Gastrocnemius medialis (tissue), 4 donors: ENCODE measurements around the gene ARHGAP35. TPM values are rescaled to one million over a fixed set of nuclear protein-coding genes. Genes with fewer than 3 reads are reported as not detected.

Source experiments
- ATAC-seq, 2 donors: fragments of 150-250 bp; one replicate each; pipeline ENCODE4 v1.9.1; 2016
- DNase-seq, 2 donors: peaks; one replicate each; pipeline ENCODE4 v3.0.0-alpha.2; 2019
- H3K27ac ChIP-seq, 4 donors: fragments of 200-600 bp; sonication (generic); 1 replicate in 1 of 4; 2 replicates in 3 of 4; pipeline ENCODE4 v1.5.1; 2016 to 2018; ENCODE audit warnings: mild to moderate bottlenecking in 2 of 4, moderate library complexity in 1 of 4
- H3K27me3 ChIP-seq, 3 donors: fragments of 200-600 bp; sonication (generic) in 2 of 3; 1 replicate in 1 of 3; 2 replicates in 2 of 3; pipeline versions ENCODE4 v1.5.1 to v1.6.0; 2016 to 2019; ENCODE audit warnings: mild to moderate bottlenecking in 1 of 3, moderate library complexity in 1 of 3
- H3K36me3 ChIP-seq, 2 donors: fragments of 200-600 bp; sonication (generic) in 1 of 2; one replicate each; pipeline ENCODE4 v1.5.1; 2017 to 2018
- H3K4me1 ChIP-seq, 2 donors: fragments of 200-600 bp; sonication (generic) in 1 of 2; one replicate each; pipeline ENCODE4 v1.5.1; 2016 to 2017; ENCODE audit warnings: mild to moderate bottlenecking in 2 of 2
- H3K4me3 ChIP-seq, 4 donors: fragments of 200-600 bp; sonication (generic) in 3 of 4; 1 replicate in 1 of 4; 2 replicates in 3 of 4; pipeline ENCODE4 v1.5.1; 2016 to 2019; ENCODE audit warnings: mild to moderate bottlenecking in 2 of 4
- H3K9me3 ChIP-seq, 3 donors: fragments of 200-600 bp; sonication (generic) in 2 of 3; 1 replicate in 1 of 3; 2 replicates in 2 of 3; pipeline ENCODE4 v1.5.1; 2016 to 2019
- POLR2A ChIP-seq, 2 donors: fragments of 450-650 bp; IDR thresholded peaks; one replicate each; pipeline ENCODE4 v1.6.1; 2017; ENCODE audit warnings: antibody characterized with exemption in 2 of 2, mild to moderate bottlenecking in 2 of 2, moderate library complexity in 2 of 2
- in situ Hi-C, 4 donors: fragments of 200-750 bp; cut with MboI; loops; one replicate each; pipeline versions ENCODE4 v1.15.0 to v1.8.0; 2017; ENCODE audit warnings: low sequenced_read_pairs in 4 of 4
- intact Hi-C: fragments of 100-400 bp; cut with DNase I; formaldehyde crosslinking; loops from one replicate; pipeline ENCODE4 v1.15.1; 2023; ENCODE audit warnings: low total_unique reads
- total RNA-seq, 4 donors: library from RNA; depleted of rRNA; stranded (reverse); fragments of >200 nt; gene quantifications; one replicate each; pipeline versions ENCODE4 v1.1.0 to v1.2.3, GENCODE V29; 2016
- TF ChIP-seq, protein P1 (sequence below), 5 experiments: fragments of 450-650 bp in 3 of 5; fragments of 200-600 bp in 2 of 5; sonication (generic) in 2 of 5; IDR thresholded peaks in 4 of 5; conservative IDR thresholded peaks in 1 of 5; 1 replicate in 4 of 5; 2 replicates in 1 of 5; pipeline ENCODE4 v1.5.1; 2016 to 2019; ENCODE audit warnings: antibody characterized with exemption in 5 of 5, mild to moderate bottlenecking in 3 of 5, moderate library complexity in 3 of 5

Gene ARHGAP35
- total RNA-seq, 4 donors from 2014 or later: 16.1 to 43.6 (median 32.7) TPM

DNA sequence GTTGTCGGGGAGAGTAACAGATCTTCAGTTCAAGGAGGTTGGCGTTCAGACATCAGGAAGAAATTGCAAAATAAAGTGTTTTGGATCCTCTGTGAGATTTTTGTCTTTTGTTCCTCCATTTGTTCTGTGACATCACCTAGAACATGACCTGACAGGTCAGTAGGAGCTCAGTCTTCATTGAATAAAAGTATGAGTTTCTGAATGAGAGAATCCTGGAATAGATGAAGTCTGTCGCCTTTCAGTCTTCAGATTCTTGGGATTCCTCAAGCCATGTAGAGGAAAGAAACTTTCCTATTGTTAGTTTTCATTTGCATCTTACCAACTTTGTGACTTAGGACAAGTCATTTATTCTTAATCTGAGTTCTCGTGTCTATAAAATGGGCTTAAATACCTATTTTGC, 14.4 kb downstream of the ARHGAP35 start:
- Histone ChIP-seq H3K9me3 (no peaks in the 10 kb centered on the region), H3K27me3 (no peaks in the 10 kb centered on the region), H3K4me3 (no peak overlapping the region), H3K36me3 (no peaks in the 10 kb centered on the region), H3K4me1 (peaks cover 6 to 14% of the 10 kb centered on the region in 2 donors), H3K27ac (no peak overlapping the region)
- DNase-seq (no peak), ATAC-seq (no peak)
- in situ Hi-C loops: no loop called here
- intact Hi-C loops: no loop called here
- no peak for TF ChIP-seq POLR2A (IDR thresholded peaks at IDR 0.05)

DNA sequence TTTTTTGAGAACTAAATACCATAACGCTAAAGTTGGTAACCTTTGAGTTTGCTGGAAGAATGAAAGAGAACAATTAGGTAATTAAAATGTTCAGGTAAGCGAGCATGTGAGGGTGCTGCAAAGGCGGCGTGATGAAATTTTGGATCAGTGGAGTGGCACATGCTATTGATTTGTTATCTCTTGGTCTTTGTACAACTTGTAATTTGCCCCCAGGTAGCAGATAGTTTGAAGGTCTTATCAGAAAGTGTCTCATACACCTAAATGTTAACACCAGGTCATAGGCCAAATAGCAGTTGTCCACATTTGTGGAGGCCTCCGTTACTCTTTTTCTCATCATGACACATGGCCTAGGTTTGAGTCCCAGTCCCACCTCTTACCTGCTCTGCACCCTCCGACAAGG, 14.9 kb downstream of the ARHGAP35 start:
- H3K4me1 ChIP-seq: peaks cover 6 to 14% of the 10 kb centered on the region in 2 donors
- in situ Hi-C loops (no loop called here), intact Hi-C loops (no loop called here)
- H3K27ac ChIP-seq: no peak overlapping the region
- no peaks in the 10 kb centered on the region for H3K36me3 ChIP-seq
- ATAC-seq (no peak), DNase-seq (no peak)
- no peaks in the 10 kb centered on the region for H3K9me3 ChIP-seq
- no peaks in the 10 kb centered on the region for H3K27me3 ChIP-seq
- no peak overlapping the region for H3K4me3 ChIP-seq
- TF ChIP-seq, protein P1, sequence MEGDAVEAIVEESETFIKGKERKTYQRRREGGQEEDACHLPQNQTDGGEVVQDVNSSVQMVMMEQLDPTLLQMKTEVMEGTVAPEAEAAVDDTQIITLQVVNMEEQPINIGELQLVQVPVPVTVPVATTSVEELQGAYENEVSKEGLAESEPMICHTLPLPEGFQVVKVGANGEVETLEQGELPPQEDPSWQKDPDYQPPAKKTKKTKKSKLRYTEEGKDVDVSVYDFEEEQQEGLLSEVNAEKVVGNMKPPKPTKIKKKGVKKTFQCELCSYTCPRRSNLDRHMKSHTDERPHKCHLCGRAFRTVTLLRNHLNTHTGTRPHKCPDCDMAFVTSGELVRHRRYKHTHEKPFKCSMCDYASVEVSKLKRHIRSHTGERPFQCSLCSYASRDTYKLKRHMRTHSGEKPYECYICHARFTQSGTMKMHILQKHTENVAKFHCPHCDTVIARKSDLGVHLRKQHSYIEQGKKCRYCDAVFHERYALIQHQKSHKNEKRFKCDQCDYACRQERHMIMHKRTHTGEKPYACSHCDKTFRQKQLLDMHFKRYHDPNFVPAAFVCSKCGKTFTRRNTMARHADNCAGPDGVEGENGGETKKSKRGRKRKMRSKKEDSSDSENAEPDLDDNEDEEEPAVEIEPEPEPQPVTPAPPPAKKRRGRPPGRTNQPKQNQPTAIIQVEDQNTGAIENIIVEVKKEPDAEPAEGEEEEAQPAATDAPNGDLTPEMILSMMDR (IDR thresholded peaks at IDR 0.05 in 4 of 5, conservative IDR thresholded peaks at IDR 0.05 in 1 of 5): no peak
- TF ChIP-seq POLR2A (IDR thresholded peaks at IDR 0.05): no peak

DNA sequence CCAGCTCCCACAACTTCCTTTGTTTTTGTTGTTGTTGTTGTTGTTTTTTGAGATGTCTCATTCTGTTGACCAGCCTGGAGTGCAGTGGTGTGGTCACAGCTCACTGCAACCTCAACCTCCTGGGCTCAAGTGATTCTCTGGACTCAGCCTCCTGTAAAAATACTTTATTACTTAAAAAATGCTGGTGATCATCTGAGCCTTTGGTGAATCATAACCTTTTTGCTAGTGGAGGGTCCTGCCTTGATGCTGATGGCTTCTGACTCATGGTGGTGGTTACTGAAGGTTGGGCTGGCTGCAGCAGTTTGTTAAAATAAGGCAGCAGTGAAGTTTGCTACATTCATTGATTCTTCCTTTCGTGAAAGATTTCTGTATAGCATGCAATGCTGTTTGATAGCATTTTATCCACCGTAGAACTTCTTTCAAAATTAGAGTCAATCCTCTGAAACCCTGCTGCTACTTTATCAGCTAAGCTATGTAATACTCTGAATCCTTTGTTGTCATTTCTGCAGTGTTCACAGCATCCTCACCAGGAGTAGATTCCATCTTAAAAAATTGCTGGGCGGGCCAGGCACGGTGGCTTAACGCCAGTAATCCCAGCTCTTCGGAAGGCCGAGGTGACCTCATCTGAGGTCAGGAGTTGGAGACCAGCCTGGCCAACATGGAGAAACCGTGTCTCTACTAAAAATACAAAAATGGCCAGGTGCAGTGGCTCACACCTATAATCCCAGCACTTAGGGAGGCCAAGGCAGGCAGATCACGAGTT, 18.0 kb downstream of the ARHGAP35 start:
- no peak overlapping the region for H3K27ac ChIP-seq
- ATAC-seq: no peak
- TF ChIP-seq, protein P1 (IDR thresholded peaks at IDR 0.05 in 4 of 5, conservative IDR thresholded peaks at IDR 0.05 in 1 of 5): no peak
- TF ChIP-seq POLR2A (IDR thresholded peaks at IDR 0.05): no peak
- in situ Hi-C loops: no loop called here
- intact Hi-C loops: no loop called here
- no peak for DNase-seq
- H3K4me1 ChIP-seq: peaks cover 6 to 19% of the 10 kb centered on the region in 2 donors
- no peaks in the 10 kb centered on the region for H3K36me3 ChIP-seq
- no peak overlapping the region for H3K4me3 ChIP-seq
- no peaks in the 10 kb centered on the region for H3K9me3 ChIP-seq
- no peaks in the 10 kb centered on the region for H3K27me3 ChIP-seq

DNA sequence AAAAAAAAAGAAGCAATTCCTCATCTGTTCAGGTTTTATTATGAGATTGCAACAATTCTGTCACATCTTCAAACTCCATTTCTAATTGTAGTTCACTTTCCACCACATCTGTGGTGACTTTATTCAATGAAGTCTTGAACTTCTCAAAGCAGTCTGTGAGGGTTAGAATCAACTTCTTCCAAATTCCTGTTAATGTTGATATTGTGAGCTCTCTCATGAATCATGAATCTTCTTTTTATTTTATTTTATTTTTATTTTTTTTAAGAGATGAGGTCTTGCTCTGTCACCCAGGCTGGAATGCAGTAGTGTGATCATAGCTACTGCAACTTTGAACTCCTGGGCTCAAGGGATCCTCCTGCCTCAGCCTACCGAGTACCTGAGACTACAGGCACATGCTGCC, 19.6 kb downstream of the ARHGAP35 start:
- intact Hi-C loops: no loop called here

DNA sequence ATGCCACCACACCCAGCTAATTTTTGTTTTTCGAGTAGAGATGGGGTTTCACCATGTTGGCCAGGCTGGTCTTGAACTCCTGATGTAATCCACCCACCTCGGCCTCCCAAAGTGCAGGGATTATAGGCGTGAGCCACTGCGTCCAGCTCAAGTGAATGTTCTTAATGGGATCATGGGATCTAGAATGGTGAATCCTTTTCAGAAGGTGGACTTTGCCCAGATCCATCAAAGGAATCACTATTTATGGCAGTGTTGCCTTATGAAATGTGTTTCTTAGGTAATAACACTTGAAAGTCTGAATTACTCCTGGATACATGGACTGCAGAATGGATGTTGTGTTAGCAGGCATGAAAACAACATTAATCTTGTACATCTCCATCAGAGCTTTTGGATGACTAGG, 20.3 kb downstream of the ARHGAP35 start:
- Histone ChIP-seq H3K9me3 (no peaks in the 10 kb centered on the region), H3K4me1 (peaks cover 6 to 19% of the 10 kb centered on the region in 2 donors), H3K27ac (no peak overlapping the region), H3K4me3 (no peak overlapping the region), H3K27me3 (no peaks in the 10 kb centered on the region), H3K36me3 (no peaks in the 10 kb centered on the region)
- no peak for ATAC-seq
- in situ Hi-C loops (no loop called here), intact Hi-C loops (no loop called here)
- TF ChIP-seq POLR2A (IDR thresholded peaks at IDR 0.05): no peak
- TF ChIP-seq, protein P1 (IDR thresholded peaks at IDR 0.05 in 4 of 5, conservative IDR thresholded peaks at IDR 0.05 in 1 of 5): no peak
- DNase-seq: no peak

More for the DNA sequence above, 19.6 kb downstream of the ARHGAP35 start:
- Histone ChIP-seq H3K4me3 (no peak overlapping the region), H3K27me3 (no peaks in the 10 kb centered on the region), H3K36me3 (no peaks in the 10 kb centered on the region), H3K27ac (no peak overlapping the region), H3K9me3 (no peaks in the 10 kb centered on the region), H3K4me1 (peaks cover 6 to 19% of the 10 kb centered on the region in 2 donors)
- TF ChIP-seq, protein P1 (IDR thresholded peaks at IDR 0.05 in 4 of 5, conservative IDR thresholded peaks at IDR 0.05 in 1 of 5): no peak
- no peak for TF ChIP-seq POLR2A (IDR thresholded peaks at IDR 0.05)
- in situ Hi-C loops: no loop called here
- ATAC-seq (no peak), DNase-seq (no peak)
